SJSA1 (cell line): ENCODE data around the gene USP17L29. TPM values are rescaled to one million over a fixed set of nuclear protein-coding genes. Genes with fewer than 3 reads are reported as not detected.

Source experiments
- total RNA-seq: library from RNA; depleted of rRNA; stranded (reverse); fragments of >200 nt; shearing (Covaris generic); gene quantifications from 2 replicates; pipeline ENCODE4 v1.2.3, GENCODE V29; 2014; rRNA removed

The USP17L29 gene
- total RNA-seq, 1 experiment from 2014 or later, result not detected

Other genes starting within 250 kb of the USP17L29 start
- gene FAM90A26, start 183.2 kb upstream of the USP17L29 start, total RNA-seq, result not detected in 2 replicates
- gene USP17L10, start 143.0 kb upstream of the USP17L29 start, total RNA-seq, result not detected in 2 replicates
- not detected in 2 replicates for gene USP17L11, start 138.2 kb upstream of the USP17L29 start, total RNA-seq
- gene USP17L12, start 133.5 kb upstream of the USP17L29 start, total RNA-seq, result not detected in 2 replicates
- gene USP17L13, start 128.7 kb upstream of the USP17L29 start, total RNA-seq, result not detected in 2 replicates
- not detected in 2 replicates for gene USP17L15, start 119.3 kb upstream of the USP17L29 start, total RNA-seq
- gene USP17L17, start 109.8 kb upstream of the USP17L29 start, total RNA-seq, result not detected in 2 replicates
- gene USP17L18, start 105.0 kb upstream of the USP17L29 start, total RNA-seq, result not detected in 2 replicates
- gene USP17L19, start 100.3 kb upstream of the USP17L29 start, total RNA-seq, result not detected in 2 replicates
- not detected in 2 replicates for gene USP17L20, start 95.5 kb upstream of the USP17L29 start, total RNA-seq
- gene USP17L21, start 90.8 kb upstream of the USP17L29 start, total RNA-seq, result not detected in 2 replicates
- gene USP17L22, start 86.0 kb upstream of the USP17L29 start, total RNA-seq, result not detected in 2 replicates
- not detected in 2 replicates for gene USP17L24, start 28.5 kb upstream of the USP17L29 start, total RNA-seq
- gene USP17L25, start 23.7 kb upstream of the USP17L29 start, total RNA-seq, result not detected in 2 replicates
- gene USP17L26, start 19.0 kb upstream of the USP17L29 start, total RNA-seq, result not detected in 2 replicates
- gene USP17L5, start 14.2 kb upstream of the USP17L29 start, total RNA-seq, result not detected in 2 replicates
- gene USP17L27, start 9.5 kb upstream of the USP17L29 start, total RNA-seq, result not detected in 2 replicates
- gene USP17L28, start 4.7 kb upstream of the USP17L29 start, total RNA-seq, result not detected in 2 replicates
- gene USP17L30, start 9.5 kb downstream of the USP17L29 start, total RNA-seq, result not detected in 2 replicates
- gene DEFB131A, start 90.8 kb downstream of the USP17L29 start, total RNA-seq, result not detected in 2 replicates